HG03558 (cell line): Measurements from ENCODE around the gene TPM2.

Experiments used
- ATAC-seq: cut with Tn5 transposase; IDR thresholded peaks from one replicate; pipeline ENCODE4 v1.9.1; 2021; ENCODE audit warnings: moderate number of reproducible peaks; ENCODE audit not compliant: unreplicated experiment; ENCODE audit errors: extremely low read depth

TPM2 gene

DNA sequence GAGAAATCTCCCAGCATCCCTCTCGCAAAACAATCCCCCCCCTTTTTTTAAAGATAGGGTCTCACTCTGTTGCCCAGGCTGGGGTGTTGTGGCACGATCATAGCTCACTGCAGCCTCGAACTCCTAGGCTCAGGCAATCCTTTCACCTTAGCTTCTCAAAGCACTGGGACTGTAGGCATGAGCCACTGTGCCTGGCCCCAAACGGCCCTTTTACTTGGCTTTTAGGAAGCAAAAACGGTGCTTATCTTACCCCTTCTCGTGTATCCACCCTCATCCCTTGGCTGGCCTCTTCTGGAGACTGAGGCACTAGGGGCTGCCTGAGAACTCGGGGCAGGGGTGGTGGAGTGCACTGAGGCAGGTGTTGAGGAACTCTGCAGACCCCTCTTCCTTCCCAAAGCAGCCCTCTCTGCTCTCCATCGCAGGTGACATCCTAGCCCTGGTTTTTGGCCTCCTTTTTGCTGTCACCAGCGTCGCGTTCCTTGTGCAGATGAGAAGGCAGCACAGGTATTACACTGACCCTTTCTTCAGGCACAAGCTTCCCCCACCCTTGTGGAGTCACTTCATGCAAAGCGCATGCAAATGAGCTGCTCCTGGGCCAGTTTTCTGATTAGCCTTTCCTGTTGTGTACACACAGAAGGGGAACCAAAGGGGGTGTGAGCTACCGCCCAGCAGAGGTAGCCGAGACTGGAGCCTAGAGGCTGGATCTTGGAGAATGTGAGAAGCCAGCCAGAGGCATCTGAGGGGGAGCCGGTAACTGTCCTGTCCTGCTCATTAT is 9.2 kb downstream of the TPM2 start:
- ATAC-seq, result no peak

DNA sequence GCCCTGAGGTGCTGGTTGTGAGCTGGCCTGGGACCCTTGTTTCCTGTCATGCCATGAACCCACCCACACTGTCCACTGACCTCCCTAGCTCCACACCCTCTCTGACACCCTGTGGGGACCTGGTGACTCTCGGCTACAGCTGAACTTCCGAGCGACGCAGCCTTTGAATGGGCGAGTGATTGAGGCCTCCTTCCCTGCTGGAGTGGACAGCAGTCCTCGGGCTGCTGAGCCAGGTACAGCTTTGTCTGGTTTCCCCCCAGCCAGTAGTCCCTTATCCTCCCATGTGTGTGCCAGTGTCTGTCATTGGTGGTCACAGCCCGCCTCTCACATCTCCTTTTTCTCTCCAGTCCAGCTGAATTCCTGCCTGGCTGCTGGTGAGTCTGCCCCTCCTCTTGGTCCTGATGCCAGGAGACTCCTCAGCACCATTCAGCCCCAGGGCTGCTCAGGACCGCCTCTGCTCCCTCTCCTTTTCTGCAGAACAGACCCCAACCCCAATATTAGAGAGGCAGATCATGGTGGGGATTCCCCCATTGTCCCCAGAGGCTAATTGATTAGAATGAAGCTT is 9.9 kb downstream of the TPM2 start:
- no peak for ATAC-seq

DNA sequence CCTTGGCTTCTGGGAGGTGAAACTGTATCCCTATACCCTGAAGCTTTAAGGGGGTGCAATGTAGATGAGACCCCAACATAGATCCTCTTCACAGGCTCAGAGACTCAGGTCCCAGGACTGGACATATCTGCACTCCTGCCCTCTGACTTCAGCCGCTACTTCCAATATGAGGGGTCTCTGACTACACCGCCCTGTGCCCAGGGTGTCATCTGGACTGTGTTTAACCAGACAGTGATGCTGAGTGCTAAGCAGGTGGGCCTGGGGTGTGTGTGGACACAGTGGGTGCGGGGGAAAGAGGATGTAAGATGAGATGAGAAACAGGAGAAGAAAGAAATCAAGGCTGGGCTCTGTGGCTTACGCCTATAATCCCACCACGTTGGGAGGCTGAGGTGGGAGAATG is 10.6 kb downstream of the TPM2 start:
- ATAC-seq, result no peak

DNA sequence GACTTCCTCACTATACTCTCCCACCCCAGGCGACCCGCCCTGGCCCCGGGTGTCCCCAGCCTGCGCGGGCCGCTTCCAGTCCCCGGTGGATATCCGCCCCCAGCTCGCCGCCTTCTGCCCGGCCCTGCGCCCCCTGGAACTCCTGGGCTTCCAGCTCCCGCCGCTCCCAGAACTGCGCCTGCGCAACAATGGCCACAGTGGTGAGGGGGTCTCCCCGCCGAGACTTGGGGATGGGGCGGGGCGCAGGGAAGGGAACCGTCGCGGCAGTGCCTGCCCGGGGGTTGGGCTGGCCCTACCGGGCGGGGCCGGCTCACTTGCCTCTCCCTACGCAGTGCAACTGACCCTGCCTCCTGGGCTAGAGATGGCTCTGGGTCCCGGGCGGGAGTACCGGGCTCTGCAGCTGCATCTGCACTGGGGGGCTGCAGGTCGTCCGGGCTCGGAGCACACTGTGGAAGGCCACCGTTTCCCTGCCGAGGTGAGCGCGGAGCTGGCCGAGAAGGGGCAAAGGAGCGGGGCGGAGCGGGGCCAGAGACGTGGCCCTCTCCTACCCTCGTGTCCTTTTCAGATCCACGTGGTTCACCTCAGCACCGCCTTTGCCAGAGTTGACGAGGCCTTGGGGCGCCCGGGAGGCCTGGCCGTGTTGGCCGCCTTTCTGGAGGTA is 13.9 kb downstream of the TPM2 start:
- ATAC-seq, result no peak

DNA sequence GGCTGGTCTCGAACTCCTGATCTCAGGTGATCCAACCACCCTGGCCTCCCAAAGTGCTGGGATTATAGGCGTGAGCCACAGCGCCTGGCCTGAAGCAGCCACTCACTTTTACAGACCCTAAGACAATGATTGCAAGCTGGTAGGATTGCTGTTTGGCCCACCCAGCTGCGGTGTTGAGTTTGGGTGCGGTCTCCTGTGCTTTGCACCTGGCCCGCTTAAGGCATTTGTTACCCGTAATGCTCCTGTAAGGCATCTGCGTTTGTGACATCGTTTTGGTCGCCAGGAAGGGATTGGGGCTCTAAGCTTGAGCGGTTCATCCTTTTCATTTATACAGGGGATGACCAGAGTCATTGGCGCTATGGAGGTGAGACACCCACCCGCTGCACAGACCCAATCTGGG is 14.5 kb downstream of the TPM2 start:
- ATAC-seq, result no peak

DNA sequence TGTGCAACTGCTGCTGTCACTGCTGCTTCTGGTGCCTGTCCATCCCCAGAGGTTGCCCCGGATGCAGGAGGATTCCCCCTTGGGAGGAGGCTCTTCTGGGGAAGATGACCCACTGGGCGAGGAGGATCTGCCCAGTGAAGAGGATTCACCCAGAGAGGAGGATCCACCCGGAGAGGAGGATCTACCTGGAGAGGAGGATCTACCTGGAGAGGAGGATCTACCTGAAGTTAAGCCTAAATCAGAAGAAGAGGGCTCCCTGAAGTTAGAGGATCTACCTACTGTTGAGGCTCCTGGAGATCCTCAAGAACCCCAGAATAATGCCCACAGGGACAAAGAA is 15.7 kb downstream of the TPM2 start:
- ATAC-seq, result no peak

DNA sequence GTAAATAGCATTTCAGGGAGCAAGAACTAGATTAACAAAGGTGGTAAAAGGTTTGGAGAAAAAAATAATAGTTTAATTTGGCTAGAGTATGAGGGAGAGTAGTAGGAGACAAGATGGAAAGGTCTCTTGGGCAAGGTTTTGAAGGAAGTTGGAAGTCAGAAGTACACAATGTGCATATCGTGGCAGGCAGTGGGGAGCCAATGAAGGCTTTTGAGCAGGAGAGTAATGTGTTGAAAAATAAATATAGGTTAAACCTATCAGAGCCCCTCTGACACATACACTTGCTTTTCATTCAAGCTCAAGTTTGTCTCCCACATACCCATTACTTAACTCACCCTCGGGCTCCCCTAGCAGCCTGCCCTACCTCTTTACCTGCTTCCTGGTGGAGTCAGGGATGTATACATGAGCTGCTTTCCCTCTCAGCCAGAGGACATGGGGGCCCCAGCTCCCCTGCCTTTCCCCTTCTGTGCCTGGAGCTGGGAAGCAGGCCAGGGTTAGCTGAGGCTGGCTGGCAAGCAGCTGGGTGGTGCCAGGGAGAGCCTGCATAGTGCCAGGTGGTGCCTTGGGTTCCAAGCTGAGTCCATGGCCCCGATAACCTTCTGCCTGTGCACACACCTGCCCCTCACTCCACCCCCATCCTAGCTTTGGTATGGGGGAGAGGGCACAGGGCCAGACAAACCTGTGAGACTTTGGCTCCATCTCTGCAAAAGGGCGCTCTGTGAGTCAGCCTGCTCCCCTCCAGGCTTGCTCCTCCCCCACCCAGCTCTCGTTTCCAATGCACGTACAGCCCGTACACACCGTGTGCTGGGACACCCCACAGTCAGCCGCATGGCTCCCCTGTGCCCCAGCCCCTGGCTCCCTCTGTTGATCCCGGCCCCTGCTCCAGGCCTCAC is 16.3 kb downstream of the TPM2 start, which contains the start of gene CA9:
CA9 (plus strand) TSS at position 797 of the 893 bp plus-strand sequence; CDS start at position 829, 32 bp downstream.
- ATAC-seq, result no peak

DNA sequence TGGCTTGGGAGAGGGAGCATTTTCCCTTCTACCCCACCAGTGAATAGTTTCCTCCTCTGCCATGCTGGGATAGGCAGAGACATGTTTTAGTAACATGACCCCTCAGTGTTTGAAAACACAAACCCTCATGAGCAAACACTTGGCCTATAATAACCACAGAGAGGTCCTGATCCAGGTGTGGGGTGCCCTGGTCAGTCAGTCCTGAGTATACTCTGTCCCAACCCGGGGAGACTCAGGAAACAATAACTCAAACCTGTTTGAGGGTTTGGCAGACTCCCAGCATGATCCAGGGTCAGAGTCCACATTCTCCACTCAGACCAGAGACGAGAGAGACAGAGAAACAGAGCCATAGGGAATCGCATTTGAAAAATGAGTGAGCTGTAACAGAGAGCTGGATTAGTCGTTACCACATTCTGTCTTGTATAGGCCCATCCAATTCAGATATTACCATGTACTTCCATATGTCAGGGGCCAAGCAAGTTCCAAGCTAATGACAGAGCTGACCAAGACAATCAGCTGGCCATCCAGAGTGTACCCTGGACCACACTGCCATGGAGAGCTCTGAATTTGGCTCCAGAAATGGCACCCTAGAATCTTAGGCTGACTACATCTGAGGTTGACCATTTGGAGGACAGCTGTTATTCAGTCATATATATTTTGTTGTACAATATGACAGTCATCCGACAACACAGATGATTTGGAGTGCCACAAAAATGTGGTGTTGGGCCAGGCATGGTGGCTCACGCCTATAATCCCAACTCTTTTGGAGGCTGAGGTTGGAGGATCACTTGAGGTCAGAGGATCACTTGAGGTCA is 20.2 kb downstream of the TPM2 start:
- ATAC-seq, result no peak

DNA sequence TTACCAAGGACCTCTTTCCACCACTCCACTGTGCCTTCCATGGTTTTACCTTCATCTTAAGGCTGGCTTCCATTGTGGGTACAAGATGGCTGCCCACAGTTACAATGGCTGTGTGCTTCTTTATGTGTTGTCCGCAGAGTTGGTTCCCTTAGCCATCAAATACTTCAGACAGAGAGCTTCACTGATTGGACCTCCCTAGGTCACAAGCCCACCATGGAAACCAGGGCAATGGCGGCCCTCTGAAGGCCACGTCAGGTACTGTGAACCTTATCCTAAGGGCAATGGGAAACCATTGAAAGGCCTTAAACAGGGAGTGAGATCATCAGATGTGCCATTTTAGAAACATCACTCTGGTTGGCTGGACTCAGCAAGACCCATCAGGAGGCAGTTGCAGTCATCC is 21.8 kb downstream of the TPM2 start:
- no peak for ATAC-seq

DNA sequence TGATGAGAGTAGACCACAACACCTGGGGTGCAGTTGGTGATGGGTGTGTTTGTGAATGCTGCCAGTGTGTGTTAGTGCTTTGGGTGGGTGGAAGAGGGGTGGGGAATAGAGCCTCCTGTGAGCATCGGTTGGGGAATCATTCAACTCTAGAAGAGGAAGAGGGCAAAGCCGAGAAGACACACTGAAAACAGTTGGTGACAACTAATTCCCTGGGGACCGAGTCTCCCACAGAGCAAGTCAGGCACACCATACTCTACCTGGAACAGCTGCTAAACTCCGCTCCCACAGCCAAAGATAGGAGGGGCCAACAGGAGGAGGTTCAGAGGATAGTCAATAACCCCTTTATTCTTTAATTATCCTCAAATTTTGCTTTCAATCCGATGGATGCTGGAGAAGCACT is 23.2 kb downstream of the TPM2 start:
- no peak for ATAC-seq

DNA sequence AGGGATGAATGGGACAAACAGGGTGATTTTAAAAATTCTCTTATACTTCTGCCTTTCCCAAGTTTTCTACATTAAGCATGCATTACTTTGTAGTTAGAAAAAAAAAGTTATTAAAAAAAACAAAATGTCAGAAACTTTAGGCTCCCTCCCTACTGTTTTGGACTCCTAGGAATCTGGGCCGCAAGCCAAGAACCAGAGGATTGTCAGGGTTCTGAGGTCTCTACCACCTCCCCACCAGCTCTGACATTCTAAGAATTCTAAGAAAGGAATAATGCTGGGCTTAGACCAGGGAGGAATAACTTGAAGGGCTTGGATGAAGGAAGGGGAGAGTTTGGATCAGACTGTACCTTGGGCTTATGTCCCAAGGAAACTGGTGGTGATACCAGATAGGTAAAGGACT is 23.7 kb downstream of the TPM2 start:
- no peak for ATAC-seq

DNA sequence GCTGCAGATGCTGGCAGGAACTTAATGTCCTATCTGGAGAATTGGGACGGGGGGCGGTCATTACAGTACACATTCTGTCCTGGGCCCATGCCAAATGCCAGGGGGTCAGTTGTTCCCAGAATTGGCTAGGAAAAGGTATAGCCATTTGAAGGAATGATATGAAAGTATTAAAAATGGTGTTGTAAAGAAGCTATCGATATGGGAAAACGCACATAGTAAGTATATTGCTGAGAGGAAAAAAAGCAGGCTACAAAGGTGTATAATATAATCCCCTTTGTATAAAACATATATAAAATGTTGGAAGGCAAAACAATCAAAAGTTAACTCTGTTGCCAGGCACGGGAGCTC is 24.3 kb downstream of the TPM2 start:
- ATAC-seq, result no peak

DNA sequence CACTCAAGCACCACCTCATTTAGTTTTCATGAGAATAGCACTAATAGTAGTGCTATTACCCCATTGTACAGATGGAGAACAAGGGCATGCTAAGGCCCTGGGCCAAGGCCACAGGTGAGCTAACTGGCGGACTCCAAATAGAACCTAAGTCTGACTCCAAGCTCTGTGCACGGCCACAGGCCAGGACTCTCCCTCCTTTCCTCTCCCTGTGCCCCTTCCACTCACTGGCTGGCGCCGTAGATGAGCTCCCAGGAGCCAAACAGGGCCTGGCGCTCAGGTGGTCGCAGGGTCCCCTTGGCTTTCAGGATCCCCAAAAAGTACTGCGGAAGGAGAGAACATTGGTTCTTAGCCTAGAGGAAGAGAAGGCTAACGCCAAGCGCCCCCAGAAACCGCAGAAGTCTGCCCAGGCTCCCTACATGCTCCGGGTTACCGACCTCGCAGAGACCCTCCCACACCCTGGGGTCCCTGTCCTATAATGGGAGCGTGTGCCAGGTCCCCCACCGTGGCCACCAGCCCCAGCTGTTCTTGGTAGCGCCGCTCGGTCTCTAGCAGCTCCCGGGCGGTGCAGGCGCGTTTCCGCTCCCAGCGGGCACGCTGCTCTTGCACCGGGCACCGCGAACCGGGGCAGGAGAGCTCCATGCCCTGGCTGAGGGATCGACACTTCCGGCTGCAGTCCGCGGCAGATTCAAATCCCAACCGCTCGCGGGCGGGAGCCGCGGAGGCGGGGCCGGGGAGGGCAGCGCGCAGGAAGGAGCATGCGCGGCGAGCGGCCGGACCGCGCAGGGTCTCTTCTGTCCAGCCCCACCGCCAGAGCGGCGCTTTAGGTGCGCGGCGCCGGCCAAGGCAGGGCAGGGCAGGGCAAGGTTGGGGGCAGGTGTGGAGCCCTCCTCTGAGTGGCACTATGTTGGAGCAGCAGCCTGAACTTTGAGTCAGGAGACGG is 24.9 kb downstream of the TPM2 start, which contains the start of gene ARHGEF39:
ARHGEF39 (minus strand) TSS at position 665 of the 940 bp plus-strand sequence; CDS start at position 639, 26 bp downstream.
- peak; percentile 41 for ATAC-seq

DNA sequence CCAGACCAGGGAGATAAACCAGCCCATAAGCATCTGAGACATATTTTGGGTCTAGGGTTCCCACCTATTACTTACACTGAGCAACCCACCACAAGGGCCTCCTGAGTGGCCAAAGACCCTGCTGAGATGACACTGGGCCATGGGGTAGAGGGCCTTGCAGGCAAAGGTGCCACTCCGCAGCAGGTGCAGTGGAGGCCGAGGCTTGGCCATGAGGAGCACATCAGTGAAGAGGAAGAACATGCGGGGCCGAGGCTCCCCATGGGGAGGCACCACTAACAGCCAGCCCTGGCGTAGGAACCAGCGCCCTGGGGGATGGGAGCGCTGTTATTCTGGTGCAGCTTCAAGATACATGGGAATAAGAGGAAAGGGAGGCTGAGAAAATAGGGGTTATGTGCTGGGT is 27.3 kb downstream of the TPM2 start:
- no peak for ATAC-seq

DNA sequence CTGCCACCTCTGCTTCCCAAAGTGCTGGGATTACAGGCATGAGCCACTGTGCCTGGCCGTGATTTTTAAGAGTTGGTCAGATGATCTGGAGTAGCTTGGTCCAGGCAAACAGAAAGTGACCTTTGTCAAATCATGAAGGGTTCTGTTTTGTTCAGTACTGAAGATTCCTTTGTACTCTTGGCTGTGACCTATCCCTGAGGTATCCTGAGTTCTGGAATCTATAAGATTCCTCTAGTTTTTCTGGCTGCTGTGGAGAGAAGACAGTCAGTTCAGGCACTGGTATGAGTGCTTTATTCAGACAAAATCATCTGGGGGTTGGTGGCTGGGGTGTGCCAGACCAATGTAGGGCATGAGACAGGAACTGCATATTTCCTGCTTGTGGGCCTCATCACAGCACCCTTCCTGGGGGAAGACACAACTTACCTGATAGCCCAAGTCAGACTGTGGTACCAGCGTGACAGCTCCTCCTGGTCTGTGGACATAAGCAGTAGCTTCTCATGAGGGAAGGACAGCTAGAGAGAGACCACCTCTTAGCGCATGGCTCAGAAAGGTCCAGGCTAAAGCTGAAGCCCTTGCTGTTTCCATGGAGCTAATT is 27.9 kb downstream of the TPM2 start:
- ATAC-seq, result no peak

DNA sequence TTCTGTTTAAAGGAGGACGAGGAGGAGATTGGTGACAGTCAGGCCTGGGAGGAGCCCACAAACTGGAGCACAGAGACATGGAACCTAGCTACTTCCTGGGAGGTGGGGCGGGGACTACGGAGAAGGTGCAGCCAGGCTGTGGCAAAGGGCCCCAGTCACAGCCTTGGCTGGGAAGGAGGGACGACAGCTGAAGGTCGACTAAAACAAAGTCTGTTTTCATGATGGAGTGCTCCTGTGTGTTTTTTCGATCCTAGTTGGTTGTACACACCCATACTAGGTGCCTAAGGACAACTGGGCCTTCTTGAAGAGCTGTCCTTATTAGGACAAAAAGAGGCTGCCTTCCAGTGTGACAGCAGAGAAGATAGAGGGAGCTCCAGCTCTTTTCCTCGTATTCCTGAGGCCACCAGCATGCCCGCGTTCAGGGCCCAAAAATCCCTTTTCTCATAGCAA is 28.7 kb downstream of the TPM2 start:
- no peak for ATAC-seq

DNA sequence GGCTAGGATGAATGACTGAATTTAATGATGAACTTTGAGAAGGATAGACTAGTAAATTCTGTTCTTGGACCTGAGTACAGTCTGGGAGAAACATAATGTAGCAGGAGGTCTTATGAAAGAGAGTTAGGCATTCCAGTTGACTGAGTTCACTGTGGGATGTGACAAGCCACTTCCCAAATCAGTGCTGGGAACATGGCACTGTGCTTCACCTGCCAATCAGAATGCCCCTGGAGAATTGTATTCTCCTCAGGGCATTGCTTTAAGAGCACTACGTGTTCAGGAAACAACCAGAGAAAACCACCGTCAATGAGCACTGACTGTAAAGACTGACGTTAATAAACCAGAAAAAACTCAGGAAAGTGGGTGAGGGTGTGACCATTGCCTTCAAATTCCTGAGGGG is 30.4 kb downstream of the TPM2 start:
- no peak for ATAC-seq

DNA sequence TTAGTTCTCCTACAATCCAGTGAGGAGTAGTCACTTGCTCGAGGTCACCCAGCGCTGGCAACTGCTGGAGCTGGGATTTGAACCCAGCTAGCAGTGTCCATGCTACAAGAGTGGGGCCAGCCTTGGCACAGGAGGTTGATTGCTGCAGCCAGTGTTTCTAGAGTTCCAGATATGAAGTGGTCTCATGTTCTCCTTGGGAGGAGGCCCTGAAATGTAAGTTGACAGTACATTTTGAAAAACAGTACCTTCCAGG is 30.8 kb downstream of the TPM2 start:
- no peak for ATAC-seq
